OCI-LY7 (cell line): Measurements from ENCODE around the gene APLP1. TPM values are rescaled to one million over a fixed set of nuclear protein-coding genes. Genes with fewer than 3 reads are reported as not detected.

Experiments used
- BruUV-seq: library from RNA; stranded (reverse); fragments of 400-500 nt; replicated peaks from 2 replicates; lab custom pipeline; 2021; lab: Mats Ljungman, UMichigan
- CTCF ChIA-PET: fragments of 300-600 bp; sonication (Branson Sonifier 250); formaldehyde crosslinking; loops from one replicate; lab custom pipeline; 2022; ENCODE audit warnings: antibody characterized with exemption; ENCODE audit not compliant: unreplicated experiment; lab: Charles Lee
- POLR2A ChIA-PET: fragments of 300-600 bp; sonication (Branson Sonifier 250); formaldehyde crosslinking; loops from one replicate; lab custom pipeline; 2022; ENCODE audit warnings: antibody characterized with exemption; lab: Charles Lee
- DNase-seq: peaks from one replicate; pipeline ENCODE4 v3.0.0-alpha.2; 2015; ENCODE audit warnings: low spot score
- H2AFZ ChIP-seq: fragments of 200-600 bp; sonication (generic), shearing (Covaris generic); 2 replicates; pipeline ENCODE4 v1.6.1; 2014; ENCODE audit warnings: mild to moderate bottlenecking, antibody characterized with exemption, low read length, moderate library complexity
- H3K27ac ChIP-seq: fragments of 200-600 bp; sonication (generic); 2 replicates; pipeline ENCODE4 v1.5.1; 2014; ENCODE audit warnings: mixed run types, low read depth, mild to moderate bottlenecking, moderate library complexity, low read length, inconsistent platforms; ENCODE audit not compliant: poor library complexity, severe bottlenecking
- H3K36me3 ChIP-seq: fragments of 200-600 bp; sonication (generic); 2 replicates; pipeline ENCODE4 v1.6.1; 2014; ENCODE audit warnings: mild to moderate bottlenecking, antibody characterized with exemption, low read length, moderate library complexity, mixed read lengths; ENCODE audit not compliant: insufficient read depth
- H3K4me1 ChIP-seq: fragments of 200-600 bp; sonication (generic); 2 replicates; pipeline ENCODE4 v1.5.1; 2014; ENCODE audit warnings: mild to moderate bottlenecking, low read length; ENCODE audit not compliant: insufficient read depth, poor library complexity, severe bottlenecking
- H3K4me2 ChIP-seq: fragments of 200-600 bp; sonication (generic); 2 replicates; pipeline ENCODE4 v1.6.1; 2014; ENCODE audit warnings: mild to moderate bottlenecking, low read length
- H3K4me3 ChIP-seq: fragments of 200-600 bp; sonication (generic); 2 replicates; pipeline ENCODE4 v1.5.1; 2014; ENCODE audit warnings: mild to moderate bottlenecking, low read depth, low read length; ENCODE audit not compliant: poor library complexity, severe bottlenecking
- H3K79me2 ChIP-seq: fragments of 200-600 bp; sonication (generic); 2 replicates; pipeline ENCODE4 v1.6.1; 2016; ENCODE audit warnings: low read depth, mild to moderate bottlenecking, low read length, moderate library complexity, mixed read lengths; ENCODE audit not compliant: insufficient read depth
- H3K9me2 ChIP-seq: fragments of 200-600 bp; sonication (generic); 2 replicates; pipeline ENCODE4 v1.6.1; 2016; ENCODE audit warnings: mild to moderate bottlenecking, low read length, mixed read lengths; ENCODE audit not compliant: insufficient read depth
- H3K9me3 ChIP-seq: fragments of 200-600 bp; sonication (generic); 2 replicates; pipeline ENCODE4 v1.6.1; 2014; ENCODE audit warnings: mild to moderate bottlenecking, mixed run types, low read length, mixed read lengths
- H4K20me1 ChIP-seq: fragments of 200-600 bp; sonication (generic); 2 replicates; pipeline ENCODE4 v1.6.1; 2014; ENCODE audit warnings: mild to moderate bottlenecking, antibody characterized with exemption, low read length, moderate library complexity, mixed read lengths; ENCODE audit not compliant: insufficient read depth
- CTCF ChIP-seq: fragments of 200-600 bp; sonication (generic); conservative IDR thresholded peaks from 2 replicates; pipeline ENCODE4 v1.5.1; 2014; ENCODE audit warnings: mild to moderate bottlenecking, antibody characterized with exemption, low read length, moderate library complexity, mixed read lengths
- EZH2phosphoT487 ChIP-seq: fragments of 200-600 bp; sonication (generic); IDR thresholded peaks from 2 replicates; pipeline ENCODE4 v1.6.1; 2018; ENCODE audit warnings: low read depth, borderline replicate concordance, mild to moderate bottlenecking, mixed run types, antibody characterized with exemption, low read length, moderate library complexity, mixed read lengths
- intact Hi-C: fragments of 100-400 bp; cut with micrococcal nuclease; formaldehyde crosslinking; loops from one replicate; pipeline ENCODE4 v1.10.0; 2022; ENCODE audit not compliant: unreplicated experiment
- total RNA-seq, 2 experiments: library from RNA; depleted of rRNA in 1 of 2; stranded (reverse); fragments of >200 nt in 1 of 2; shearing (Covaris generic) in 1 of 2; gene quantifications; 2 replicates each; pipeline ENCODE4 v1.2.3, GENCODE V29; 2014 to 2022

Gene APLP1
- total RNA-seq, 2 experiments from 2014 or later: 0.13 to 1.2 TPM

- CTCF ChIA-PET: no interaction called here
- intact Hi-C loops: no loop called here
- no peak overlapping the region for H2AFZ ChIP-seq
These were observed 47.1 kb downstream of the APLP1 start for GRCh38 chr19:35915443-35915842.

GRCh38 chr19:35919306-35919705 lies 50.9 kb downstream of the APLP1 start:
- Histone ChIP-seq H2AFZ (no peak overlapping the region), H4K20me1 (no peaks in the 10 kb centered on the region), H3K36me3 (no peaks in the 10 kb centered on the region), H3K79me2 (no peaks in the 10 kb centered on the region), H3K9me2 (no peaks in the 10 kb centered on the region), H3K4me2 (no peak overlapping the region), H3K27ac (no peak overlapping the region), H3K4me3 (no peak overlapping the region), H3K9me3 (no peaks in the 10 kb centered on the region), H3K4me1 (peaks cover 6% of the 10 kb centered on the region)
- intact Hi-C loops: no loop called here
- DNase-seq: no peak
- CTCF ChIA-PET: no interaction called here
- TF ChIP-seq EZH2phosphoT487: no peak
- no peak for TF ChIP-seq CTCF
- no TSS peak for BruUV-seq
- POLR2A ChIA-PET: no interaction called here

More at GRCh38 chr19:35915443-35915842, 47.1 kb downstream of the APLP1 start:
- Histone ChIP-seq H3K4me3 (no peak overlapping the region), H3K79me2 (no peaks in the 10 kb centered on the region), H3K4me2 (no peak overlapping the region), H3K36me3 (no peaks in the 10 kb centered on the region), H3K9me2 (no peaks in the 10 kb centered on the region), H4K20me1 (no peaks in the 10 kb centered on the region), H3K9me3 (no peaks in the 10 kb centered on the region), H3K4me1 (peaks cover 11% of the 10 kb centered on the region), H3K27ac (no peak overlapping the region)
- POLR2A ChIA-PET: interaction anchor here (0.7 kb wide), 1 partner anchor 94 kb away, joined by 3 read pairs; no protein-coding TSS in a partner anchor
- no peak for TF ChIP-seq CTCF
- TF ChIP-seq EZH2phosphoT487: no peak
- BruUV-seq: no TSS peak
- no peak for DNase-seq

- no peaks in the 10 kb centered on the region for H3K36me3 ChIP-seq
- POLR2A ChIA-PET: no interaction called here
- BruUV-seq: no TSS peak
These were observed 52.6 kb downstream of the APLP1 start for GRCh38 chr19:35921012-35921411.

More at GRCh38 chr19:35921012-35921411, 52.6 kb downstream of the APLP1 start:
- 0 out of 2 replicates have a peak, but pooled peaks cover 9% of the 10 kb centered on the region for H3K9me3 ChIP-seq
- DNase-seq: no peak
- H3K4me3 ChIP-seq: no peak overlapping the region
- no peak for TF ChIP-seq CTCF
- no peaks in the 10 kb centered on the region for H3K9me2 ChIP-seq
- no peak overlapping the region for H3K27ac ChIP-seq
- no peaks in the 10 kb centered on the region for H3K79me2 ChIP-seq
- no peaks in the 10 kb centered on the region for H4K20me1 ChIP-seq
- intact Hi-C loops: no loop called here
- H3K4me1 ChIP-seq: peaks cover 6% of the 10 kb centered on the region
- CTCF ChIA-PET: no interaction called here
- no peak overlapping the region for H3K4me2 ChIP-seq
- no peak overlapping the region for H2AFZ ChIP-seq
